BJ (cell line): ENCODE measurements around the gene SAMHD1. TPM values are rescaled to one million over a fixed set of nuclear protein-coding genes. Genes with fewer than 3 reads are reported as not detected.

Experiments
- CTCF ChIA-PET: fragments of 350-600 bp; formaldehyde crosslinking; extraction: SDS; loops from one replicate; lab custom pipeline; 2021; ENCODE audit warnings: antibody characterized with exemption, inconsistent platforms; lab: Yijun Ruan, JAX
- POLR2A ChIA-PET: fragments of 300-600 bp; sonication (Branson Sonifier 250); formaldehyde crosslinking; extraction: SDS; loops from one replicate; lab custom pipeline; 2021; ENCODE audit warnings: antibody characterized with exemption; lab: Charles Lee
- DNase-seq: peaks from one replicate; pipeline ENCODE4 v3.0.0-alpha.2; 2011; ENCODE audit warnings: low read depth
- H3K27me3 ChIP-seq: 2 replicates; pipeline ENCODE4 v1.6.0; 2011; ENCODE audit warnings: low read length; ENCODE audit not compliant: control insufficient read depth, insufficient read depth
- H3K36me3 ChIP-seq: 2 replicates; pipeline ENCODE4 v1.5.1; 2011; ENCODE audit warnings: low read length; ENCODE audit not compliant: control insufficient read depth, insufficient read depth
- H3K4me3 ChIP-seq: 2 replicates; pipeline ENCODE4 v1.5.1; 2011; ENCODE audit warnings: low read depth, mild to moderate bottlenecking, control low read depth, low read length
- CTCF ChIP-seq: IDR thresholded peaks from 2 replicates; pipeline ENCODE4 v1.5.1; 2011; ENCODE audit warnings: low read depth, mild to moderate bottlenecking, control low read depth, inconsistent platforms, low read length, moderate library complexity; ENCODE audit not compliant: insufficient read depth
- polyA plus RNA-seq: library from polyadenylated mRNA; depleted of rRNA; stranded (reverse); fragments of >200 nt; gene quantifications from 2 replicates; pipeline ENCODE4 v1.2.3, GENCODE V29; 2011

SAMHD1 gene
- polyA plus RNA-seq, 1 experiment: 5.6 TPM

- Histone ChIP-seq H3K4me3 (no peak overlapping the region), H3K27me3 (no peaks in the 10 kb centered on the region), H3K36me3 (no peaks in the 10 kb centered on the region)
- ChIA-PET POLR2A (no interaction called here), CTCF (no interaction called here)
- no peak for TF ChIP-seq CTCF
- DNase-seq: no peak
These were observed 40.2 kb upstream of the SAMHD1 start for GRCh38 chr20:36991703-36992102.

GRCh38 chr20:36989797-36990196, 38.3 kb upstream of the SAMHD1 start:
- no peak for DNase-seq
- H3K27me3 ChIP-seq: no peaks in the 10 kb centered on the region
- H3K4me3 ChIP-seq: no peak overlapping the region
- ChIA-PET CTCF (no interaction called here), POLR2A (no interaction called here)
- no peaks in the 10 kb centered on the region for H3K36me3 ChIP-seq
- TF ChIP-seq CTCF: no peak

GRCh38 chr20:36988494-36988966, 37.0 kb upstream of the SAMHD1 start:
- no peaks in the 10 kb centered on the region for H3K27me3 ChIP-seq
- no peak for DNase-seq
- no peaks in the 10 kb centered on the region for H3K36me3 ChIP-seq
- no peak for TF ChIP-seq CTCF
- POLR2A ChIA-PET: no interaction called here
- CTCF ChIA-PET: interaction anchor here (1.5 kb wide), 1 partner anchor 20 kb away, joined by 4 read pairs; no protein-coding TSS in a partner anchor
- no peak overlapping the region for H3K4me3 ChIP-seq

- DNase-seq: no peak
- H3K4me3 ChIP-seq: no peak overlapping the region
- H3K27me3 ChIP-seq: no peaks in the 10 kb centered on the region
- POLR2A ChIA-PET: no interaction called here
- CTCF ChIA-PET: no interaction called here
- no peak for TF ChIP-seq CTCF
- no peaks in the 10 kb centered on the region for H3K36me3 ChIP-seq
These were observed 32.7 kb upstream of the SAMHD1 start for GRCh38 chr20:36984257-36984638.

- no peaks in the 10 kb centered on the region for H3K36me3 ChIP-seq
- ChIA-PET POLR2A (no interaction called here), CTCF (no interaction called here)
- no peak for TF ChIP-seq CTCF
- no peak overlapping the region for H3K4me3 ChIP-seq
- DNase-seq: no peak
- no peaks in the 10 kb centered on the region for H3K27me3 ChIP-seq
These were observed 23.8 kb upstream of the SAMHD1 start for GRCh38 chr20:36975099-36975818.
